ENCODE data around the gene KCNN3.

Gene KCNN3

DNA sequence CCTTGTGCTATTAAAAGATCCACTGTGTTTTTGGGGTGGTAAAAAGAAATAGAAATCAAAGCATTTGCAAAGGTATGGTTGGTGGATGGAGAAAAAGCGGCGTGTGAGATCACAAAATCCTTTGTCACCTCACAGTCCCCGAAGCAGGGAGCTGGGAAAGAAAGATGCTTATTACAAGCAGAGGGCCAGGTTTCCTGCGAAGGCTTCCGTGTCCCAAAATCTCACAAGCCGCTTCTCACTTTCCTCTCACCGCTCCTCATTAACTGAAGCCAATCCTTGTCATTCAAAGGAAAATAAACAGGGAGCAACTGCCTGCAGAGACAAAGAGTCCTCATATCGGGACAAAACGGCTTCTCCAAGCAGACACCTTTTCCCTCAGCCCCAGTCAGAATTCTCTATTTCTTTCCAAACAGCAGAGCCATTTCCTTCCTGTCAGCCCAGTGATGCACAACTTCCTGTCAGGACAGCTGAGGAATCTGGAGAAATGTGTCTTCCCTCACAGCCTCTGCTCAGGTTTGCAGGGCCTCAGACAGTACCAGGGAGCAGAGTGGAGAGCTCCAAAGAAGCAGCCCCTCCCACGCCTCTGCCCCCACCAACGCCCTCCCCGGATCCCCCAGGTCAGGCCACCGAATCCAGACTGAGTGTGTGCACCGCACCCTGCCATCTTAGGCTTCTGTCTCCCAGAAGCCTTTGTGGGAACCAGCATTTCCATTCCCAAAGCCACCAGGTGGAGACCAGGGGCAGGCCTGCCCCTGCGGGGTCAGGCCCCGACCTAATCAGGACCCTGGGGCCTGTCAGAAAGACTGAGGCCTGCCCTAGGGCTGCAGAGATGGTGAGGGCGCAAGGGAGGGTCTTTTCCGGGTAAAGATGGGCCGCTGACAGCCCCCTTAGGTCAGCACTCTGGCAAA is 29.6 kb downstream of the KCNN3 start:
- no peak for DNase-seq (ENCODE audit: low read depth)

GRCh38 chr1:154839691-154840090 is 30.4 kb downstream of the KCNN3 start:
- no peak for DNase-seq (ENCODE audit: low read depth)

- no peak for DNase-seq (ENCODE audit: low read depth)
These were observed 31.1 kb downstream of the KCNN3 start for GRCh38 chr1:154838988-154839387.

- DNase-seq (ENCODE audit: low read depth) = no peak
These were observed 31.6 kb downstream of the KCNN3 start for GRCh38 chr1:154838461-154838860.

DNA sequence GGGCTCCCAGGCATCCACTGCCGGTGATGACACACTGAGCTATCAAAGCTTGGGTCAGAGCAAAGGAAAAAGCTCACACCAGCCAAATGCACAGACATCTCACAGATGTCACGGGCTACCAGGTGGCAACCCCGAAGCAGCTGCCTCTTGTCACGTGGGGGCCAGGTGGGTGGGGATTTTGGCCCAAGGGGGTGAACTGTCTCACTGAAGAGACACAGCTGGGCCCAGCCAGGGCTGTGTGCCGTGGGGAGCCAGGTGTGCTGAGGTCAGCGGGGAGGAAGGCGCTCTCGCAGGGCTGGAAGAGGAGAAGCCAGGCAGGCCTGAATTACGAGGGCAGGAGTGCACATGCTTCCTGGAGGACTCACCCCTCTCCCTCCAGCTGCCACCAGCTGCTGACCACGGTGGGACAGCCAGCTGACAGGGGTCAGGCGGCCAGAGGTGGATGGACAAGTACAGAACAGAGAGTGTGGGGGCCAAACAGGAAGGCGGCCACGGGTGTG is 32.4 kb downstream of the KCNN3 start:
- DNase-seq (ENCODE audit: low read depth) = no peak

DNA sequence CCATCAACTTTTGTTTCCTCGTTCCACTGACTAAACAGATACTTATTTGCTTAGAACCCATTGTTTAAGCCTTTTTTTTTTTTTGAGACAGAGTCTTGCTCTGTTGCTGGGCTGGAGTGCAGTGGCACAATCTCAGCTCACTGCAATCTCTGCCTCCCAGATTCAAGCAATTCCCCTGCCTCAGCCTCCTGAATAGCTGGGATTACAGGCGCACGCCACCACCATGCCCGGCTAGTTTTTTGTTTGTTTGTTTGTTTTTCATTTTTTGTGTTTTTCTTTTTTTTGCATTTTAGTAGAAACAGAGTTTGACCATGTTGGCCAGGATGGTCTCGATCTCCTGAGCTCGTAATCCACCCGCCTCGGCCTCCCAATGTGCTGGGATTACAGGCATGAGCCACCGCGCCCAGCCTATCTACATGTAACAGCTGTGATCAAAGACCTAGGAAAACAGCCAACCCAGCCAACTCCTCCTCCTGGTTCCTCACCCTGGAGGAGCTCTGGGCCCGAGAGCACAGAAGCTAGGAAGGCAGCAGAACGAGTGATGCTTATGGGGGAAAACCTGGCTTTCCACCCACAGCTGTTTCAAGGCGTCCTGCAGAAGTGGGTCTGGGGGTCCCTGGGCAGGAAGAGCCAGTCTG is 32.9 kb downstream of the KCNN3 start:
- DNase-seq (ENCODE audit: low read depth) = no peak

- DNase-seq (ENCODE audit: low read depth) = no peak
These were observed 34.4 kb downstream of the KCNN3 start for GRCh38 chr1:154835531-154836324.

GRCh38 chr1:154833841-154834240 is 36.2 kb downstream of the KCNN3 start:
- DNase-seq (ENCODE audit: low read depth) = no peak

DNA sequence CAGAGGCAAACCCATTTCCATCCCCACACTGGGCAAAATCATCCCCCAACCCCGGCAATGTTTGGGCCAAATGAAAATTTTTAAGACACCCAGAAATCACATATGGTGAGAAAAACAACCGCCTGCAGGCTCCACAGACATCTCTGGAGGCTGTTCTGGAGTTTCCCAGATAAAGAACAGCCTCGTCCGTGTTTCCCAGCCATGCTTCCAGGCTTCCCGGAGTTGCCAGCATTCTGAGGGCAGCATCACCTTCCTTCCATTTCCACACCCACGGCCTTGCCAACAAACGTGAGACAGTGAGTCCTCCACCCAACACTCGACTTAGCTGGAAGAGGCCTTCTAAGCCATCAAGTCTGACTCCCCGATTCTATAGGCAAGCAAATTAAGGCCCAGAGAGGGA is 36.9 kb downstream of the KCNN3 start:
- no peak for DNase-seq (ENCODE audit: low read depth)

DNA sequence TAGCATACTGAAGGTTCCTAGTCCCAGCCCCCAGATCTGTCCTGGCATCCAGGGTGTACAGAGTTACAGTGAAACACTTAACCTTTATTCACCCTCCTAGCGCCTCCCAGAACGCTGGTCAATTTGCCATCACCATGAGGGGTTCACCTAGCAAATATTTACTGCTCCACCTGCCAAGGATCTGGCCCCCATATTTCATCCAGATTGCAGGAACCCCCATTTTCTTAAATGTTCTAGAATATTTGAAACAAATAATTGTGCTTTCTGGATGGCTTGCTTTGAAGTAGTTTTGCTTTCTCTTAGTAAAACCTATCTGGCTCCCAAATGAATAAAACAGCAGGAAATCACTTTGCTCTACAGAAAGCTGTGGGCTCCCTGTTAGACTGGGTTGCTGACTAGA is 37.7 kb downstream of the KCNN3 start:
- no peak for DNase-seq (ENCODE audit: low read depth)

DNA sequence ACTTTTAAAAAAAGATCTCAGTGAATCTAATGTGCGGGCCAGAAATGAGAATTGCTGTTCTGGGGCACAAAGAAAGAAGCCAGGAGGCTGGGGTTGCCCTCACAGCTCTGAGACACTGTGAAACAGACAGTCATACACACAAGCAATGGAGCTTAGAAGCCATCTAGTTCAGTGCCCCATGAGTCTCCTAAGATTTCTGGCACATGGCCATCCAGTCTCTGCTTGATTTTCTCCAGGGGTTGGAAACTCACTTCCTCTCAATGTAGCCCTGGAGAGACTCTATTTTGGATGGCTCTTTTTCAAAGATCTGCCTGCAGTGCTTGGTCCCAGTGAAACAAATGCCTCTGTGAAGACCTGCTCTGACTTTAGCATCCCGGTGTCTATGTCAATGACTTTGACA is 38.6 kb downstream of the KCNN3 start:
- DNase-seq (ENCODE audit: low read depth) = no peak

GRCh38 chr1:154829062-154829461 is 41.0 kb downstream of the KCNN3 start:
- no peak for DNase-seq (ENCODE audit: low read depth)

- DNase-seq (ENCODE audit: low read depth) = no peak
These were observed 45.7 kb downstream of the KCNN3 start for GRCh38 chr1:154824179-154825000.

GRCh38 chr1:154822717-154823116 is 47.4 kb downstream of the KCNN3 start:
- no peak for DNase-seq (ENCODE audit: low read depth)

- DNase-seq (ENCODE audit: low read depth) = no peak
These were observed 47.8 kb downstream of the KCNN3 start for GRCh38 chr1:154822233-154822632.

GRCh38 chr1:154821083-154821482 is 49.0 kb downstream of the KCNN3 start:
- DNase-seq (ENCODE audit: low read depth) = no peak

- DNase-seq (ENCODE audit: low read depth) = no peak
These were observed 49.4 kb downstream of the KCNN3 start for GRCh38 chr1:154820646-154821045.

DNA sequence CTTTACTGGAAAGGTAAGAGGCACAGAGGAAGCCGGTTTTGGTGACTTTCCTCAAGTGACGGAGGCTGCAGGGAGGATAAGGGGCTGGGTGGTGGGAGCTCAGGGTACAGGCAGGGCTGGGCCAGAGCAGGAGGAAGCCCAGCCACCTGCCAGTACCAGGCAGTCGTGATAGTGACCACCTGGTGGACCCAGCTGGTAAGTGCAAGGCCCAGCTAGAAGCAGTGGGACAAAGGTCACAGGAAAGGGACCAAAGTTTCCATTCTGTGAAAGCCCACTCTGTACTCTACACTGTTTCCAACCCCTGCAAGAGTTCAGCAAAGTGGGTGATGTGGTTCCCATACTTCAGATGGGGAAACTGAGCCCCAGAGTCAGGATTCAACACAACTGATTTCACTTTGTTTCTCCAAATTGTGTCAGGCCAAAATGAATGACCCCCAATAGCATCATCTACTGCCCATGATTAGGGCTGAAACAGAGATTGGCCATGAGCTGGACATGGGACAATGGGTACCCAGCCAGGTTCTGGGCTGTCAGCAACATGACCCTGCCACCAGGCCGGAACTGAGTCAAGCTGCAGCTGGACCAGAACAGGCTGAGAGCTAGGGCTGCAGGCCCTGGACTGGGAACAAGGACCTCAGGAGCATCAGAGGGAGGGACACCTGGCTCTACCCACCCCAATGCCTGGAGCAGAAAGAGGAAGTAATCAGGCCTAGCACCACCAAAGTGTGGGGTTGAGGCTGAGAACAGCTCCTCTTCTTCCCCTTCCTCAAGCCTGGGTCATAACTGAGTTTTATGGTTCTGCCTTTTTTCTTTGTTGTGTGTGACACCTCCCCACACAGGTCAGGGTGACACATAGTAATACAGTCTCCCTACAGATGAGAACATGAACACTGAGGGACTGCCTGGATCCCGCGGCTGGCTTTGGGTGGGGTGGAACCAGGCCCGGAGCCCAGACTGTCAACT is 50.2 kb downstream of the KCNN3 start:
- DNase-seq (ENCODE audit: low read depth) = no peak

- DNase-seq (ENCODE audit: low read depth) = no peak
These were observed 51.2 kb downstream of the KCNN3 start for GRCh38 chr1:154818911-154819310.

GRCh38 chr1:154816937-154817336 is 53.1 kb downstream of the KCNN3 start:
- DNase-seq (ENCODE audit: low read depth) = no peak

All from stimulated activated CD4-positive, alpha-beta T cell treated with anti-CD3 and anti-CD28 coated beads, Interleukin-2, amount 100 ng/mL, for 4 hours (primary cell).